DOHH2 (cell line): Measurements from ENCODE around the gene CEACAM5.

Experiments used
- H3F3A ChIP-seq: fragments of 200-600 bp; sonication (generic), shearing (Covaris generic); 2 replicates; pipeline ENCODE4 v1.6.0; 2016; ENCODE audit warnings: antibody characterized with exemption, mild to moderate bottlenecking; ENCODE audit not compliant: control insufficient read depth, insufficient read depth
- H3K27ac ChIP-seq: fragments of 200-600 bp; sonication (generic); 2 replicates; pipeline ENCODE4 v1.5.1; 2014; ENCODE audit warnings: low read depth, mild to moderate bottlenecking, low read length, moderate library complexity
- H3K27me3 ChIP-seq: fragments of 200-600 bp; sonication (generic); 2 replicates; pipeline ENCODE4 v1.6.1; 2014; ENCODE audit warnings: mild to moderate bottlenecking, low read length, mixed read lengths; ENCODE audit not compliant: control insufficient read depth
- H3K36me3 ChIP-seq: fragments of 200-600 bp; sonication (generic); 2 replicates; pipeline ENCODE4 v1.6.1; 2014; ENCODE audit warnings: mild to moderate bottlenecking, low read length, moderate library complexity, mixed read lengths; ENCODE audit not compliant: control insufficient read depth
- H3K4me1 ChIP-seq: fragments of 200-600 bp; sonication (generic); 2 replicates; pipeline ENCODE4 v1.6.1; 2014; ENCODE audit warnings: mild to moderate bottlenecking, low read length, mixed read lengths; ENCODE audit not compliant: control insufficient read depth
- H3K4me2 ChIP-seq: fragments of 200-600 bp; sonication (generic); 2 replicates; pipeline ENCODE4 v1.6.0; 2014; ENCODE audit warnings: mild to moderate bottlenecking, low read length, moderate library complexity
- H3K4me3 ChIP-seq: fragments of 200-600 bp; sonication (generic); 2 replicates; pipeline ENCODE4 v1.5.1; 2014; ENCODE audit warnings: mild to moderate bottlenecking, low read length, mixed read lengths
- H3K79me2 ChIP-seq: fragments of 200-600 bp; sonication (generic); 2 replicates; pipeline ENCODE4 v1.6.1; 2014; ENCODE audit warnings: mild to moderate bottlenecking, low read length, mixed read lengths; ENCODE audit not compliant: control insufficient read depth
- H3K9me2 ChIP-seq: fragments of 200-600 bp; sonication (generic); replicated peaks from 2 replicates; pipeline ENCODE4 v1.6.1; 2014; ENCODE audit warnings: mild to moderate bottlenecking, low read length, mixed read lengths; ENCODE audit not compliant: control insufficient read depth
- H3K9me3 ChIP-seq: fragments of 200-600 bp; sonication (generic); 2 replicates; pipeline ENCODE4 v1.6.1; 2014; ENCODE audit warnings: antibody characterized with exemption, low read length, mixed read lengths; ENCODE audit not compliant: control insufficient read depth, insufficient read depth
- H4K20me1 ChIP-seq: fragments of 200-600 bp; sonication (generic); 2 replicates; pipeline ENCODE4 v1.6.0; 2014; ENCODE audit warnings: low read depth, mild to moderate bottlenecking, antibody characterized with exemption, low read length, moderate library complexity; ENCODE audit not compliant: control insufficient read depth, insufficient read depth
- CTCF ChIP-seq: fragments of 200-600 bp; sonication (generic); IDR thresholded peaks from one replicate; pipeline ENCODE4 v1.5.1; 2014; ENCODE audit warnings: antibody characterized with exemption, mild to moderate bottlenecking, low read depth, low read length; ENCODE audit not compliant: poor library complexity, severe bottlenecking
- EZH2phosphoT487 ChIP-seq: fragments of 200-600 bp; sonication (generic); IDR thresholded peaks from 2 replicates; pipeline ENCODE4 v1.6.1; 2017; ENCODE audit warnings: borderline replicate concordance, mild to moderate bottlenecking, antibody characterized with exemption, low read length, moderate library complexity, mixed read lengths

Gene CEACAM5

DNA sequence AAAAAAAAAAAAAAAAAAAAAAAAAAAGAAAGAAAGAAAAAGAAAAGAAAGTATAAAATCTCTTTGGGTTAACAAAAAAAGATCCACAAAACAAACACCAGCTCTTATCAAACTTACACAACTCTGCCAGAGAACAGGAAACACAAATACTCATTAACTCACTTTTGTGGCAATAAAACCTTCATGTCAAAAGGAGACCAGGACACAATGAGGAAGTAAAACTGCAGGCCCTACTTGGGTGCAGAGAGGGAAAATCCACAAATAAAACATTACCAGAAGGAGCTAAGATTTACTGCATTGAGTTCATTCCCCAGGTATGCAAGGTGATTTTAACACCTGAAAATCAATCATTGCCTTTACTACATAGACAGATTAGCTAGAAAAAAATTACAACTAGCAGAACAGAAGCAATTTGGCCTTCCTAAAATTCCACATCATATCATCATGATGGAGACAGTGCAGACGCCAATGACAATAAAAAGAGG lies 9.6 kb upstream of the CEACAM5 start:
- no peaks in the 10 kb centered on the region for H3K36me3 ChIP-seq
- no peaks in the 10 kb centered on the region for H3K9me2 ChIP-seq
- no peaks in the 10 kb centered on the region for H3K79me2 ChIP-seq
- H3K9me3 ChIP-seq, result no peaks in the 10 kb centered on the region
- no peak overlapping the region for H3K4me3 ChIP-seq
- no peak overlapping the region for H3K4me2 ChIP-seq
- H3K27ac ChIP-seq, result no peak overlapping the region
- no peaks in the 10 kb centered on the region; the same call in 1 of the 2 replicates for H4K20me1 ChIP-seq
- TF ChIP-seq EZH2phosphoT487, result no peak
- no peak for TF ChIP-seq CTCF
- H3K4me1 ChIP-seq, result no peaks in the 10 kb centered on the region
- H3F3A ChIP-seq, result no peaks in the 10 kb centered on the region
- no peaks in the 10 kb centered on the region for H3K27me3 ChIP-seq

DNA sequence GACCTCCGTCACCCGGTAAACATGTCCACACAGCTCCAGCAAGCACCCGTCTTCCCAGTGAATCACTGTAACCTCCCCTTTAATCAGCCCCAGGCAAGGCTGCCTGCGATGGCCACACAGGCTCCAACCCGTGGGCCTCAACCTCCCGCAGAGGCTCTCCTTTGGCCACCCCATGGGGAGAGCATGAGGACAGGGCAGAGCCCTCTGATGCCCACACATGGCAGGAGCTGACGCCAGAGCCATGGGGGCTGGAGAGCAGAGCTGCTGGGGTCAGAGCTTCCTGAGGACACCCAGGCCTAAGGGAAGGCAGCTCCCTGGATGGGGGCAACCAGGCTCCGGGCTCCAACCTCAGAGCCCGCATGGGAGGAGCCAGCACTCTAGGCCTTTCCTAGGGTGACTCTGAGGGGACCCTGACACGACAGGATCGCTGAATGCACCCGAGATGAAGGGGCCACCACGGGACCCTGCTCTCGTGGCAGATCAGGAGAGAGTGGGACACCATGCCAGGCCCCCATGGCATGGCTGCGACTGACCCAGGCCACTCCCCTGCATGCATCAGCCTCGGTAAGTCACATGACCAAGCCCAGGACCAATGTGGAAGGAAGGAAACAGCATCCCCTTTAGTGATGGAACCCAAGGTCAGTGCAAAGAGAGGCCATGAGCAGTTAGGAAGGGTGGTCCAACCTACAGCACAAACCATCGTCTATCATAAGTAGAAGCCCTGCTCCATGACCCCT lies 9.0 kb upstream of the CEACAM5 start:
- no peak overlapping the region for H3K4me2 ChIP-seq
- no peaks in the 10 kb centered on the region for H3K9me2 ChIP-seq
- no peaks in the 10 kb centered on the region; the same call in 1 of the 2 replicates for H3K27me3 ChIP-seq
- no peaks in the 10 kb centered on the region; the same call in 1 of the 2 replicates for H4K20me1 ChIP-seq
- H3K79me2 ChIP-seq, result no peaks in the 10 kb centered on the region
- H3K4me1 ChIP-seq, result no peaks in the 10 kb centered on the region
- no peaks in the 10 kb centered on the region for H3F3A ChIP-seq
- no peak overlapping the region for H3K27ac ChIP-seq
- H3K9me3 ChIP-seq, result no peaks in the 10 kb centered on the region
- no peak for TF ChIP-seq EZH2phosphoT487
- TF ChIP-seq CTCF, result no peak
- H3K36me3 ChIP-seq, result no peaks in the 10 kb centered on the region
- no peak overlapping the region for H3K4me3 ChIP-seq

DNA sequence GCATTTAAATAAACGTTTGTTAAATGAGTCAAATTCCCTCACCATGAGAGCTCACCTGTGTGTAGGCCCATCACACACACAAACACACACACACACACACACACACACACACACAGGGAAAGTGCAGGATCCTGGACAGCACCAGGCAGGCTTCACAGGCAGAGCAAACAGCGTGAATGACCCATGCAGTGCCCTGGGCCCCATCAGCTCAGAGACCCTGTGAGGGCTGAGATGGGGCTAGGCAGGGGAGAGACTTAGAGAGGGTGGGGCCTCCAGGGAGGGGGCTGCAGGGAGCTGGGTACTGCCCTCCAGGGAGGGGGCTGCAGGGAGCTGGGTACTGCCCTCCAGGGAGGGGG lies 8.5 kb upstream of the CEACAM5 start:
- no peak for TF ChIP-seq CTCF
- no peak for TF ChIP-seq EZH2phosphoT487
- Histone ChIP-seq H4K20me1 (no peaks in the 10 kb centered on the region; the same call in 1 of the 2 replicates), H3K4me3 (no peak overlapping the region), H3K27me3 (peaks cover 3% of the 10 kb centered on the region; the same call in 1 of the 2 replicates), H3K4me1 (no peaks in the 10 kb centered on the region), H3K4me2 (no peak overlapping the region), H3F3A (no peaks in the 10 kb centered on the region), H3K79me2 (no peaks in the 10 kb centered on the region), H3K36me3 (no peaks in the 10 kb centered on the region), H3K9me3 (no peaks in the 10 kb centered on the region), H3K27ac (no peak overlapping the region), H3K9me2 (no peaks in the 10 kb centered on the region)
